PFSK-1 (cell line): Measurements from ENCODE around the gene TMEM50B.

Experiments
- REST ChIP-seq, 2 experiments: IDR thresholded peaks; 2 replicates each; pipeline versions ENCODE4 v1.6.1 to v1.8.0; 2011 to 2012; ENCODE audit warnings: low read depth in 2 of 2, low read length in 2 of 2, control low read depth in 1 of 2, inconsistent platforms in 1 of 2, mild to moderate bottlenecking in 1 of 2, moderate library complexity in 1 of 2; ENCODE audit not compliant: insufficient read depth in 1 of 2
- SIN3A ChIP-seq: IDR thresholded peaks from 2 replicates; pipeline ENCODE4 v1.6.1; 2012; ENCODE audit warnings: mild to moderate bottlenecking, low read length, moderate library complexity, borderline replicate concordance; ENCODE audit not compliant: insufficient read depth

- TF ChIP-seq REST (IDR thresholded peaks at IDR 0.05; ENCODE audit: insufficient read depth in 1 of 2, low read depth in 2 of 2, low read length in 2 of 2), result no peak
- no peak for TF ChIP-seq SIN3A
Measured at GRCh38 chr21:33434770-33435360, 44.9 kb downstream of the TMEM50B start.
